ENCODE measurements around the gene SDCBP2. TPM values are rescaled to one million over a fixed set of nuclear protein-coding genes. Genes with fewer than 3 reads are reported as not detected.
A peak's percentile ranks its signal among the peaks of the same experiment; 100 is the strongest.

SDCBP2 gene
- total and polyA plus RNA-seq, 2 of the 13 experiments (the other 11 are each of a cell fraction or from before 2014, with no cell fraction given) = 1.2 to 2.4 TPM

GRCh38 chr20:1266167-1266973 lies 62.6 kb downstream of the SDCBP2 start, which contains the start of gene SNPH (continued):
- TF ChIP-seq UBTF (CRISPR knock-in tag; IDR thresholded peaks at IDR 0.05) = peak; percentile 90
- TF ChIP-seq PATZ1 (CRISPR knock-in tag; IDR thresholded peaks at IDR 0.05) = peak; percentile 24; the same call in 1 of the 2 replicates
- peak; percentile 79 for TF ChIP-seq SRSF1 (optimal IDR thresholded peaks at IDR 0.05; ENCODE audit: low read depth, low read length)
- TF ChIP-seq, protein P1, sequence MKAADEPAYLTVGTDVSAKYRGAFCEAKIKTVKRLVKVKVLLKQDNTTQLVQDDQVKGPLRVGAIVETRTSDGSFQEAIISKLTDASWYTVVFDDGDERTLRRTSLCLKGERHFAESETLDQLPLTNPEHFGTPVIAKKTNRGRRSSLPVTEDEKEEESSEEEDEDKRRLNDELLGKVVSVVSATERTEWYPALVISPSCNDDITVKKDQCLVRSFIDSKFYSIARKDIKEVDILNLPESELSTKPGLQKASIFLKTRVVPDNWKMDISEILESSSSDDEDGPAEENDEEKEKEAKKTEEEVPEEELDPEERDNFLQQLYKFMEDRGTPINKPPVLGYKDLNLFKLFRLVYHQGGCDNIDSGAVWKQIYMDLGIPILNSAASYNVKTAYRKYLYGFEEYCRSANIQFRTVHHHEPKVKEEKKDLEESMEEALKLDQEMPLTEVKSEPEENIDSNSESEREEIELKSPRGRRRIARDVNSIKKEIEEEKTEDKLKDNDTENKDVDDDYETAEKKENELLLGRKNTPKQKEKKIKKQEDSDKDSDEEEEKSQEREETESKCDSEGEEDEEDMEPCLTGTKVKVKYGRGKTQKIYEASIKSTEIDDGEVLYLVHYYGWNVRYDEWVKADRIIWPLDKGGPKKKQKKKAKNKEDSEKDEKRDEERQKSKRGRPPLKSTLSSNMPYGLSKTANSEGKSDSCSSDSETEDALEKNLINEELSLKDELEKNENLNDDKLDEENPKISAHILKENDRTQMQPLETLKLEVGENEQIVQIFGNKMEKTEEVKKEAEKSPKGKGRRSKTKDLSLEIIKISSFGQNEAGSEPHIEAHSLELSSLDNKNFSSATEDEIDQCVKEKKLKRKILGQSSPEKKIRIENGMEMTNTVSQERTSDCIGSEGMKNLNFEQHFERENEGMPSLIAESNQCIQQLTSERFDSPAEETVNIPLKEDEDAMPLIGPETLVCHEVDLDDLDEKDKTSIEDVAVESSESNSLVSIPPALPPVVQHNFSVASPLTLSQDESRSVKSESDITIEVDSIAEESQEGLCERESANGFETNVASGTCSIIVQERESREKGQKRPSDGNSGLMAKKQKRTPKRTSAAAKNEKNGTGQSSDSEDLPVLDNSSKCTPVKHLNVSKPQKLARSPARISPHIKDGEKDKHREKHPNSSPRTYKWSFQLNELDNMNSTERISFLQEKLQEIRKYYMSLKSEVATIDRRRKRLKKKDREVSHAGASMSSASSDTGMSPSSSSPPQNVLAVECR (CRISPR knock-in tag; IDR thresholded peaks at IDR 0.05; ENCODE audit: borderline replicate concordance) = peak; percentile 40; the same call in 1 of the 2 replicates
- TF ChIP-seq SALL2 (CRISPR knock-in tag; IDR thresholded peaks at IDR 0.05) = 0 out of 2 replicates have a peak, but pooled peaks have one; percentile 3
- no peak for TF ChIP-seq U2AF2 (IDR thresholded peaks at IDR 0.05; ENCODE audit: low read depth, low read length)
- TF ChIP-seq MYC (CRISPR knock-in tag; IDR thresholded peaks at IDR 0.05; ENCODE audit: borderline replicate concordance) = no peak
- TF ChIP-seq ZNF768 (CRISPR knock-in tag; IDR thresholded peaks at IDR 0.05) = peak; percentile 13; the same call in 1 of the 2 replicates
- no peak for TF ChIP-seq RFXAP (CRISPR knock-in tag; IDR thresholded peaks at IDR 0.05; ENCODE audit: borderline replicate concordance)
- no peak for TF ChIP-seq SNAPC2 (CRISPR knock-in tag; IDR thresholded peaks at IDR 0.05)
- TF ChIP-seq MTF2 (CRISPR knock-in tag; IDR thresholded peaks at IDR 0.05; ENCODE audit: borderline replicate concordance) = 0 out of 2 replicates have a peak, but pooled peaks have one; percentile 47
- TF ChIP-seq JARID2 (CRISPR knock-in tag; IDR thresholded peaks at IDR 0.05; ENCODE audit: insufficient replicate concordance) = no peak
